ENCODE measurements around the gene ZMIZ1. TPM values are rescaled to one million over a fixed set of nuclear protein-coding genes. Genes with fewer than 3 reads are reported as not detected.
A peak's percentile ranks its signal among the peaks of the same experiment; 100 is the strongest.

Gene ZMIZ1
- 10 to 100 TPM; 27.2 to 42.2 TPM for total RNA-seq

- intact Hi-C loops (cut with DNase I), result no loop called here
- TF ChIP-seq POLR2A (IDR thresholded peaks at IDR 0.05) (peak; percentile 61 to 73 (median 73)), CTCF (IDR thresholded peaks at IDR 0.05) (peak in 4 of 7 experiments; percentile 9 to 54 (median 32))
- no peaks in the 10 kb centered on the region for H3K36me3 ChIP-seq (replicated peaks in 1 of 2; ENCODE audit: insufficient read depth in 1 of 2, low read depth in 2 of 2)
- no peaks in the 10 kb centered on the region for H3K9me3 ChIP-seq
- ATAC-seq, result peak; percentile 67
- peaks cover 59% of the 10 kb centered on the region for H3K4me1 ChIP-seq
- 0 to 1% methylated on average over 37 to 82 of the region's 92 CpGs for WGBS, 2 donors
- H3K4me3 ChIP-seq, result peak within 1 kb of the TSS; percentile 70 to 71
- H3K27ac ChIP-seq, result peak within 1 kb of the TSS; percentile 95 to 97 (median 96)
- H3K27me3 ChIP-seq, result no peaks in the 10 kb centered on the region
- peak; percentile 91 to 95 (median 94) for DNase-seq
These were observed at the start of gene ZMIZ1 for GRCh38 chr10:79068562-79069324. Gene ZMIZ1 (plus strand): TSS chr10:79068966. CDS start chr10:79201633, 132,667 bp downstream.

- Histone ChIP-seq H3K27ac (no peak overlapping the region), H3K9me3 (no peaks in the 10 kb centered on the region), H3K36me3 (replicated peaks in 1 of 2; ENCODE audit: insufficient read depth in 1 of 2, low read depth in 2 of 2) (no peaks in the 10 kb centered on the region), H3K4me3 (no peak overlapping the region), H3K27me3 (no peaks in the 10 kb centered on the region), H3K4me1 (peaks cover 28% of the 10 kb centered on the region)
- no peak for TF ChIP-seq POLR2A (IDR thresholded peaks at IDR 0.05)
- no peak for TF ChIP-seq CTCF (IDR thresholded peaks at IDR 0.05)
- DNase-seq (no peak), ATAC-seq (no peak)
- intact Hi-C loops (cut with DNase I), result no loop called here
- WGBS, 2 donors, result 91 to 94% methylated on average over 5 of the region's 5 CpGs
These were observed 49.2 kb upstream of the ZMIZ1 start for GRCh38 chr10:79019441-79020014.

GRCh38 chr10:79020015-79020491 lies 48.7 kb upstream of the ZMIZ1 start:
- no peak for ATAC-seq
- no peak for DNase-seq
- Histone ChIP-seq H3K4me3 (no peak overlapping the region), H3K27me3 (no peaks in the 10 kb centered on the region), H3K4me1 (peaks cover 34% of the 10 kb centered on the region), H3K27ac (no peak overlapping the region), H3K9me3 (no peaks in the 10 kb centered on the region), H3K36me3 (replicated peaks in 1 of 2; ENCODE audit: insufficient read depth in 1 of 2, low read depth in 2 of 2) (no peaks in the 10 kb centered on the region)
- WGBS, 2 donors, result 93 to 100% methylated on average over 1 to 5 of the region's 5 CpGs
- TF ChIP-seq CTCF (IDR thresholded peaks at IDR 0.05) (no peak), POLR2A (IDR thresholded peaks at IDR 0.05) (no peak)
- intact Hi-C loops (cut with DNase I), result no loop called here

- no peak for DNase-seq
- intact Hi-C loops (cut with DNase I), result no loop called here
- Histone ChIP-seq H3K4me1 (peaks cover 39% of the 10 kb centered on the region), H3K36me3 (replicated peaks in 1 of 2; ENCODE audit: insufficient read depth in 1 of 2, low read depth in 2 of 2) (no peaks in the 10 kb centered on the region), H3K27ac (peak overlapping the region in 1 of 4 donors; percentile 42), H3K4me3 (no peak overlapping the region), H3K9me3 (no peaks in the 10 kb centered on the region), H3K27me3 (no peaks in the 10 kb centered on the region)
- TF ChIP-seq CTCF (IDR thresholded peaks at IDR 0.05) (no peak), POLR2A (IDR thresholded peaks at IDR 0.05) (no peak)
- no peak for ATAC-seq
- WGBS, 2 donors, result 85 to 90% methylated on average over 3 to 6 of the region's 6 CpGs
These were observed 48.2 kb upstream of the ZMIZ1 start for GRCh38 chr10:79020605-79021004.

All from body of pancreas (tissue), 4 donors.